Measurements from ENCODE around the gene COG6.

DNA sequence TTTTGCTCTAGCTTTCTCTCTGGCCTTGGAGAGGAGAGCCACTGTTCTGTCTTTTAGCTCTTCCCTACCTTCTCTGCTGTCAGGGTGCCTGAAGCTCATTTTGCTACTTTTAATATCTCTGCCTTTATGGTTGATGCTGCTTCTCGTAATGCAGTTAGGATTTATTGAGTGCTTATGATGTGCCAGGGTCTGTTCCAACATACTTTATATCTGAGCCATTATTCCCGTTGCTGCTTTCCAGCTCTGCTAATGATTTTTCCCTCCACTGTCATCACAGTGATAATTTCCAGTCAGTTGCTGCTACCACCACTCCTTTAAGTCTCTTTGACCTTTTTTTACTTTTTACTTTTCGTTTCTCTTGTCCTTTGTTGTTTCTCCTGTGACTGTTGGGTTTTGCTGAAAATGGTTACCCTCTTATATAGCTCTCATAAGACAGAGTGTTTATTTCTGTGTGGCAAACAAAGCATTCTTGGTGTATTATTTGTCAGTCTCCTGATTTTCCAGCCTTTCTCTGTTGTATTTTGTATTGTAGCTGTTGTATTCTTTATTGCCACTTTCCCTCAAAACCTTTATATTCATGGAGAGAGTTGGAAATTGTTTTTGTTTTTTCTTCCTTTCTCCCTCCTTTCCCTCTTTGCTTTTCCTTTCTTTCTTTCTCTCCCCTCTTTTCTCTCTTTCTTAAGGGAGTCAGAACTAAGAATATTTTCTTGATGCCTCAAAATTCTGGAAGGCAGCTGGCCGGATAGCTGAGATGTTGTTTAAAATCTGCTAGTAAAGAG, 37.4 kb downstream of the COG6 start:
- TF ChIP-seq, protein P1, sequence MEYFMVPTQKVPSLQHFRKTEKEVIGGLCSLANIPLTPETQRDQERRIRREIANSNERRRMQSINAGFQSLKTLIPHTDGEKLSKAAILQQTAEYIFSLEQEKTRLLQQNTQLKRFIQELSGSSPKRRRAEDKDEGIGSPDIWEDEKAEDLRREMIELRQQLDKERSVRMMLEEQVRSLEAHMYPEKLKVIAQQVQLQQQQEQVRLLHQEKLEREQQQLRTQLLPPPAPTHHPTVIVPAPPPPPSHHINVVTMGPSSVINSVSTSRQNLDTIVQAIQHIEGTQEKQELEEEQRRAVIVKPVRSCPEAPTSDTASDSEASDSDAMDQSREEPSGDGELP (IDR thresholded peaks at IDR 0.05; ENCODE audit: borderline replicate concordance, low read depth) = no peak
- TF ChIP-seq, protein P2, sequence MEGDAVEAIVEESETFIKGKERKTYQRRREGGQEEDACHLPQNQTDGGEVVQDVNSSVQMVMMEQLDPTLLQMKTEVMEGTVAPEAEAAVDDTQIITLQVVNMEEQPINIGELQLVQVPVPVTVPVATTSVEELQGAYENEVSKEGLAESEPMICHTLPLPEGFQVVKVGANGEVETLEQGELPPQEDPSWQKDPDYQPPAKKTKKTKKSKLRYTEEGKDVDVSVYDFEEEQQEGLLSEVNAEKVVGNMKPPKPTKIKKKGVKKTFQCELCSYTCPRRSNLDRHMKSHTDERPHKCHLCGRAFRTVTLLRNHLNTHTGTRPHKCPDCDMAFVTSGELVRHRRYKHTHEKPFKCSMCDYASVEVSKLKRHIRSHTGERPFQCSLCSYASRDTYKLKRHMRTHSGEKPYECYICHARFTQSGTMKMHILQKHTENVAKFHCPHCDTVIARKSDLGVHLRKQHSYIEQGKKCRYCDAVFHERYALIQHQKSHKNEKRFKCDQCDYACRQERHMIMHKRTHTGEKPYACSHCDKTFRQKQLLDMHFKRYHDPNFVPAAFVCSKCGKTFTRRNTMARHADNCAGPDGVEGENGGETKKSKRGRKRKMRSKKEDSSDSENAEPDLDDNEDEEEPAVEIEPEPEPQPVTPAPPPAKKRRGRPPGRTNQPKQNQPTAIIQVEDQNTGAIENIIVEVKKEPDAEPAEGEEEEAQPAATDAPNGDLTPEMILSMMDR (CRISPR knock-in tag; IDR thresholded peaks at IDR 0.05) = no peak
- no peak for TF ChIP-seq TCF7L2 (IDR thresholded peaks at IDR 0.05; ENCODE audit: low read depth, low read length)
- TF ChIP-seq, protein P3, sequence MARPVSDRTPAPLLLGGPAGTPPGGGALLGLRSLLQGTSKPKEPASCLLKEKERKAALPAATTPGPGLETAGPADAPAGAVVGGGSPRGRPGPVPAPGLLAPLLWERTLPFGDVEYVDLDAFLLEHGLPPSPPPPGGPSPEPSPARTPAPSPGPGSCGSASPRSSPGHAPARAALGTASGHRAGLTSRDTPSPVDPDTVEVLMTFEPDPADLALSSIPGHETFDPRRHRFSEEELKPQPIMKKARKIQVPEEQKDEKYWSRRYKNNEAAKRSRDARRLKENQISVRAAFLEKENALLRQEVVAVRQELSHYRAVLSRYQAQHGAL (CRISPR knock-in tag; IDR thresholded peaks at IDR 0.05; ENCODE audit: not compliant biosample characterization) = no peak
- no peak for TF ChIP-seq HMG20B (CRISPR knock-in tag; conservative IDR thresholded peaks at IDR 0.05)
- TF ChIP-seq MAFK (conservative IDR thresholded peaks at IDR 0.05 in 1 of 2, IDR thresholded peaks at IDR 0.05 in 1 of 2; ENCODE audit: low read length in 2 of 2) = no peak
- TF ChIP-seq, protein P4, sequence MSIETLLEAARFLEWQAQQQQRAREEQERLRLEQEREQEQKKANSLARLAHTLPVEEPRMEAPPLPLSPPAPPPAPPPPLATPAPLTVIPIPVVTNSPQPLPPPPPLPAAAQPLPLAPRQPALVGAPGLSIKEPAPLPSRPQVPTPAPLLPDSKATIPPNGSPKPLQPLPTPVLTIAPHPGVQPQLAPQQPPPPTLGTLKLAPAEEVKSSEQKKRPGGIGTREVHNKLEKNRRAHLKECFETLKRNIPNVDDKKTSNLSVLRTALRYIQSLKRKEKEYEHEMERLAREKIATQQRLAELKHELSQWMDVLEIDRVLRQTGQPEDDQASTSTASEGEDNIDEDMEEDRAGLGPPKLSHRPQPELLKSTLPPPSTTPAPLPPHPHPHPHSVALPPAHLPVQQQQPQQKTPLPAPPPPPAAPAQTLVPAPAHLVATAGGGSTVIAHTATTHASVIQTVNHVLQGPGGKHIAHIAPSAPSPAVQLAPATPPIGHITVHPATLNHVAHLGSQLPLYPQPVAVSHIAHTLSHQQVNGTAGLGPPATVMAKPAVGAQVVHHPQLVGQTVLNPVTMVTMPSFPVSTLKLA (IDR thresholded peaks at IDR 0.05) = no peak
- TF ChIP-seq RFX1 (IDR thresholded peaks at IDR 0.05) = no peak
- TF ChIP-seq, protein P5, sequence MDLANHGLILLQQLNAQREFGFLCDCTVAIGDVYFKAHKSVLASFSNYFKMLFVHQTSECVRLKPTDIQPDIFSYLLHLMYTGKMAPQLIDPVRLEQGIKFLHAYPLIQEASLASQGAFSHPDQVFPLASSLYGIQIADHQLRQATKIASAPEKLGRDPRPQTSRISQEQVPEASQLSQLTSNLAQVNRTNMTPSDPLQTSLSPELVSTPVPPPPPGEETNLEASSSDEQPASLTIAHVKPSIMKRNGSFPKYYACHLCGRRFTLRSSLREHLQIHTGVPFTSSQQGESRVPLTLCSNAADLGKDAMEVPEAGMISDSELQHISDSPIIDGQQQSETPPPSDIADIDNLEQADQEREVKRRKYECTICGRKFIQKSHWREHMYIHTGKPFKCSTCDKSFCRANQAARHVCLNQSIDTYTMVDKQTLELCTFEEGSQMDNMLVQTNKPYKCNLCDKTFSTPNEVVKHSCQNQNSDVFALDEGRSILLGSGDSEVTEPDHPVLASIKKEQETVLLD (CRISPR knock-in tag; IDR thresholded peaks at IDR 0.05; ENCODE audit: low read depth) = no peak
- TF ChIP-seq, protein P6, sequence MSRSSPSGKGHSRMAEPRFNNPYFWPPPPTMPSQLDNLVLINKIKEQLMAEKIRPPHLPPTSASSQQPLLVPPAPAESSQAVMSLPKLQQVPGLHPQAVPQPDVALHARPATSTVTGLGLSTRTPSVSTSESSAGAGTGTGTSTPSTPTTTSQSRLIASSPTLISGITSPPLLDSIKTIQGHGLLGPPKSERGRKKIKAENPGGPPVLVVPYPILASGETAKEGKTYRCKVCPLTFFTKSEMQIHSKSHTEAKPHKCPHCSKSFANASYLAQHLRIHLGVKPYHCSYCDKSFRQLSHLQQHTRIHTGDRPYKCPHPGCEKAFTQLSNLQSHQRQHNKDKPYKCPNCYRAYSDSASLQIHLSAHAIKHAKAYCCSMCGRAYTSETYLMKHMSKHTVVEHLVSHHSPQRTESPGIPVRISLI (CRISPR knock-in tag; IDR thresholded peaks at IDR 0.05; ENCODE audit: borderline replicate concordance) = no peak
- TF ChIP-seq TBP (CRISPR knock-in tag; IDR thresholded peaks at IDR 0.05) = no peak
- TF ChIP-seq, protein P7, sequence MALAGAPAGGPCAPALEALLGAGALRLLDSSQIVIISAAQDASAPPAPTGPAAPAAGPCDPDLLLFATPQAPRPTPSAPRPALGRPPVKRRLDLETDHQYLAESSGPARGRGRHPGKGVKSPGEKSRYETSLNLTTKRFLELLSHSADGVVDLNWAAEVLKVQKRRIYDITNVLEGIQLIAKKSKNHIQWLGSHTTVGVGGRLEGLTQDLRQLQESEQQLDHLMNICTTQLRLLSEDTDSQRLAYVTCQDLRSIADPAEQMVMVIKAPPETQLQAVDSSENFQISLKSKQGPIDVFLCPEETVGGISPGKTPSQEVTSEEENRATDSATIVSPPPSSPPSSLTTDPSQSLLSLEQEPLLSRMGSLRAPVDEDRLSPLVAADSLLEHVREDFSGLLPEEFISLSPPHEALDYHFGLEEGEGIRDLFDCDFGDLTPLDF (CRISPR knock-in tag; IDR thresholded peaks at IDR 0.05) = no peak
- no peak for TF ChIP-seq JUNB (CRISPR knock-in tag; IDR thresholded peaks at IDR 0.05; ENCODE audit: borderline replicate concordance)

All from HepG2 (cell line).